ENCODE data around the gene IDH3A.

IDH3A gene

GRCh38 chr15:78154955-78155354 is 5.8 kb downstream of the IDH3A start:
- FAIRE-seq (no peak), DNase-seq (ENCODE audit: insufficient read length) (no peak)
- TF ChIP-seq POLR2A (IDR thresholded peaks at IDR 0.05; ENCODE audit: low read depth, low read length) (no peak), POLR2AphosphoS5 (IDR thresholded peaks at IDR 0.05; ENCODE audit: low read depth, low read length) (no peak), TAF1 (IDR thresholded peaks at IDR 0.05; ENCODE audit: borderline replicate concordance, low read depth, low read length) (no peak)

DNA sequence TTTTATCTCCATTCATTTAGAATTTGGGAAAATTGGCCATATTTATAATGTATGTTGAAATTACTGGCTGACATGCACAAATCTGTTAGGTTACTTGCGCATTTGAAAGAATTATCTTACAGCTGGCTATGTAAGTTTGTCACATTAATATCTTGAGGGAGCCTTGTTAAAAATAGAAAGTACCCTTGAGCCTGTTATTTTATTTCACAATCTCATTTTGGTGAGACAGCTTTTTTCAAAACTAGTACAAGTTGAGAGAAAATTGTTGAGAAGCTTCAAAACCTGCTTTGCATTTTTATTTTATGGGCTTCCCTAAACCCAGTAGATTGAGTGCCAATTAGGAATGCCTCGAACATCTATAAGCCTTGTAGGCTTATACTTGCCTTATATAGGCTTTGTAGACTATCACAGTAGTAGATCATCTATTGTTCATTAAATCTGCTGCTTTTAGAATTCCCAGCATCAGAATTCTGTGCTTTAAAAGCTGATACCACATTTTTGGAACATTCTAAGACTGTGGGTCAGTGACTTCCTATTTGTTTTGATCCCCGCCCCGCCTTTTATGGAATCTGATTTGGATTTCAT is 6.3 kb downstream of the IDH3A start:
- TF ChIP-seq POLR2A (IDR thresholded peaks at IDR 0.05; ENCODE audit: low read depth, low read length) = no peak
- no peak for TF ChIP-seq TAF1 (IDR thresholded peaks at IDR 0.05; ENCODE audit: borderline replicate concordance, low read depth, low read length)
- TF ChIP-seq POLR2AphosphoS5 (IDR thresholded peaks at IDR 0.05; ENCODE audit: low read depth, low read length) = no peak
- DNase-seq (ENCODE audit: insufficient read length) = no peak
- peak; percentile 5 for FAIRE-seq

DNA sequence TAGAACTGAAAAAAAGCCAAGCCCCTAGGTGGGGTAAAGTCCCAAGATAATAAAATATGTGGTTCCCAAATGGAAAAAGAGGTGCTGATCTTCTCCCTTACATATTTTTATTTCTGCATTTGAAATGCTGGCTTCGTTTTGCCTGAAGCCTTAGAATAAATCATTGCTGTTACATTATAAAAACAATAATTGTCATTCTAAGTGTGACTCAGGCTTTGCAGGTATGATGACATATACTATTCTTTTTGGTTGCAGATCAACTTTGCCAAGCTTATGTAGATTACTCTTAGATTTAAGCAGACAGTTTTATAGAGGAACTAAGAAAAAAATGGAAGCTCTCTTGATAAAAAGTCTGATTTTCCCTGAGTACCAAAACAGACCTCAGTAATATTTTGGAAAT is 7.5 kb downstream of the IDH3A start:
- TF ChIP-seq POLR2AphosphoS5 (IDR thresholded peaks at IDR 0.05; ENCODE audit: low read depth, low read length) (no peak), POLR2A (IDR thresholded peaks at IDR 0.05; ENCODE audit: low read depth, low read length) (no peak), TAF1 (IDR thresholded peaks at IDR 0.05; ENCODE audit: borderline replicate concordance, low read depth, low read length) (no peak)
- FAIRE-seq (no peak), DNase-seq (ENCODE audit: insufficient read length) (no peak)

DNA sequence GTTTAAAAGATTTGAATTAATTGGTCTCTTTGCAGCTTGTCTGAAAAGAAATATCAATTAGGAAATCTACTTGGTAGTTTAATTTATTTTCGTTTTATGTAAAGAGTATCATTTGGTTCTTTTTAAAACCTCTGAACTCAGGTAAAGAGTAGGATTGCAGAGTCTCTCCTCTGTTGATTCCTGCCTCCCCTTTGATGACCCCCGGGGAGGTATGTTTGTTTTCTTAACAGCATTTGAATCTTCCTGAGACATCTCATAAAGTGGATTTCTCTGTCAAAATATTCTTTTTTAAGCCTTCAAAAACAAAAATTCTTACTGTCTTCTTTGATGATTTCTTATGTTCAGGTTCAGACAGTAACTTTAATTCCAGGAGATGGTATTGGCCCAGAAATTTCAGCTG is 8.0 kb downstream of the IDH3A start:
- DNase-seq (ENCODE audit: insufficient read length) = no peak
- TF ChIP-seq POLR2AphosphoS5 (IDR thresholded peaks at IDR 0.05; ENCODE audit: low read depth, low read length) (no peak), POLR2A (IDR thresholded peaks at IDR 0.05; ENCODE audit: low read depth, low read length) (no peak), TAF1 (IDR thresholded peaks at IDR 0.05; ENCODE audit: borderline replicate concordance, low read depth, low read length) (no peak)
- FAIRE-seq = no peak

DNA sequence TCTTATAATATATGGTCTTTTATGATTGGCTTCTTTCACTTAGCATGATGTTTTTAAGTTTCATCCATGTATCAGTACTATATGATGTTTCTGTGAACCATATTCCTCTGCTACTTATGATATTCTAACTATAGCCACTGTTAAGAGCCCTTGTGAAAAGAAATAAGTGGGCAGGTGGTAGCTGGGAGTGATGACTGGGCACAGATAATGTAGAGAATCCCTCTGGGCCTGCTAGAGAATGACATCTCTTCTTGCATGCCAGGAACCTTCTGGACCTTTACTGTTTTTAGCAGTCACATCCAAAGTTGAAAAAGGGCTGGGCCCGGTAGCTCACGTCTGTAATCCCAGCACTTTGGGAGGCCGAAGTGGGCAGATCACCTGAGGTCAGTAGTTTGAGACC is 10.2 kb downstream of the IDH3A start:
- DNase-seq (ENCODE audit: insufficient read length) = no peak
- FAIRE-seq = no peak
- TF ChIP-seq POLR2AphosphoS5 (IDR thresholded peaks at IDR 0.05; ENCODE audit: low read depth, low read length) (no peak), TAF1 (IDR thresholded peaks at IDR 0.05; ENCODE audit: borderline replicate concordance, low read depth, low read length) (no peak), POLR2A (IDR thresholded peaks at IDR 0.05; ENCODE audit: low read depth, low read length) (no peak)

DNA sequence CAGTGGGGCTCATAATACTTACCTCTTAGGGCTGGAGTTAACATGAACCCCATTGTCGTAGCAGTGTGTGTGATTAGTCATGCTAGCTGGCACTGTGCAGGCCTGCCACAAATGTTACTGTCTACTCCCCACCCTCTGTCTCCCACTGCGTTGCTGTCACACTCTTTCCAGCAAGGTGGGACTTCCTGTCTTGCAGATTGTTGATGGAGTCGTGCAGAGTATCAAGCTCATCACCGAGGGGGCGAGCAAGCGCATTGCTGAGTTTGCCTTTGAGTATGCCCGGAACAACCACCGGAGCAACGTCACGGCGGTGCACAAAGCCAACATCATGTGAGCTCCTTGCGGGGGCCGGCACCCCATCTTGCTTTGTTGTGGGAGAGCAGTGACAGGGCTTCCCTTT is 12.9 kb downstream of the IDH3A start:
- FAIRE-seq (no peak), DNase-seq (ENCODE audit: insufficient read length) (no peak)
- TF ChIP-seq POLR2AphosphoS5 (IDR thresholded peaks at IDR 0.05; ENCODE audit: low read depth, low read length) (no peak), POLR2A (IDR thresholded peaks at IDR 0.05; ENCODE audit: low read depth, low read length) (no peak), TAF1 (IDR thresholded peaks at IDR 0.05; ENCODE audit: borderline replicate concordance, low read depth, low read length) (no peak)

GRCh38 chr15:78164010-78164409 is 14.8 kb downstream of the IDH3A start:
- no peak for FAIRE-seq
- DNase-seq (ENCODE audit: insufficient read length) = no peak
- no peak for TF ChIP-seq POLR2AphosphoS5 (IDR thresholded peaks at IDR 0.05; ENCODE audit: low read depth, low read length)

- FAIRE-seq = peak; percentile 91
These were observed 18.2 kb downstream of the IDH3A start for GRCh38 chr15:78167227-78167888.

GRCh38 chr15:78168608-78169007 is 19.4 kb downstream of the IDH3A start:
- DNase-seq (ENCODE audit: insufficient read length) (no peak), FAIRE-seq (no peak)
- TF ChIP-seq POLR2A (IDR thresholded peaks at IDR 0.05; ENCODE audit: low read depth, low read length) (no peak), POLR2AphosphoS5 (IDR thresholded peaks at IDR 0.05; ENCODE audit: low read depth, low read length) (no peak), TAF1 (IDR thresholded peaks at IDR 0.05; ENCODE audit: borderline replicate concordance, low read depth, low read length) (no peak)

More at GRCh38 chr15:78167227-78167888, 18.2 kb downstream of the IDH3A start:
- DNase-seq (ENCODE audit: insufficient read length) = no peak
- TF ChIP-seq TAF1 (IDR thresholded peaks at IDR 0.05; ENCODE audit: borderline replicate concordance, low read depth, low read length) = no peak
- TF ChIP-seq POLR2AphosphoS5 (IDR thresholded peaks at IDR 0.05; ENCODE audit: low read depth, low read length) = no peak
- TF ChIP-seq POLR2A (IDR thresholded peaks at IDR 0.05; ENCODE audit: low read depth, low read length) = no peak

DNA sequence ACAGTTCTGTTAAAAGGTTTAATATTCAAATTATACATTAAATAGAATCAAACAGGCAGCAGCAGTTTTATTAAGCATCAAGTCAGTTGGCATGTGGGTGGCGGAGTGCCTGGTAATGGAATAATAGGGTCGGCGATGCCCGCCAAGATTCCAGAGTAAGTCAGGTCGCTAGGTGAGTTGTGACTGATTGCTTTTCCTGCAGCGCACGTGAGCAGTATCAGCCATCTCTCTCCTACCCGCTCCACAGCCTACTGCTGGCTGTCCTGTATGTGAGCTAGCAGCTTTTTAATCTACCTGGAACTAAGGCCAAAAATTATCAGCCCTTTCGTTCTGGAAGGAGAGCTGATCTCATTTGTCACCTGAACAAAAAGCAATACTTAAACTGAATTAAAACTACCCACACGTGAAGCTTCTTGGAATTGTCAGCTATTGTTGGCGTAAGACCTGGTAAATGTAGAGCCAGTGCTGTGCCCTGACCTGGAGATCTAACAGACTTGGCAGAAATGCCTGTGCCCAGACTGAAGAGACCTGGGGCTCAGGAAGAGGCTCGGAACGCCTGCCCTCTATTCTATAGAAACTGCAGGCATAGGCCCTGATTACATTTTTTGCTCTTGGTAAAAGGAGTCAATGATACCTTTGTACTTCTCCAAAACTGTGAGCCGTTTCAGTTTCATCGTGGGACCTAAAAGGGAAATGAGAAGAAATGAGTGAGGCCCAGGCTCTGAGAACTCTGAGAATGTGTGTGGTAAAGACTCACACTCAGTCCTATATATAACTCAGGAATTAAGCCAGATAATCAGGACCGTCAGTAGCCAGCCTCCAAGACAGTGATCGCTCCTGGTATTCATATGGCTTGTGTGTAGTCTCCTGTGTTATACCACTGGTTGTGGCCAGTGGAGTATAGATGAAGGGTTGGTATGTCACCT is 21.9 kb downstream of the IDH3A start:
- FAIRE-seq (peak; percentile 75), DNase-seq (ENCODE audit: insufficient read length) (no peak)
- TF ChIP-seq POLR2AphosphoS5 (IDR thresholded peaks at IDR 0.05; ENCODE audit: low read depth, low read length) (no peak), POLR2A (IDR thresholded peaks at IDR 0.05; ENCODE audit: low read depth, low read length) (0 out of 2 replicates have a peak, but pooled peaks have one; percentile 8), TAF1 (IDR thresholded peaks at IDR 0.05; ENCODE audit: borderline replicate concordance, low read depth, low read length) (no peak)

DNA sequence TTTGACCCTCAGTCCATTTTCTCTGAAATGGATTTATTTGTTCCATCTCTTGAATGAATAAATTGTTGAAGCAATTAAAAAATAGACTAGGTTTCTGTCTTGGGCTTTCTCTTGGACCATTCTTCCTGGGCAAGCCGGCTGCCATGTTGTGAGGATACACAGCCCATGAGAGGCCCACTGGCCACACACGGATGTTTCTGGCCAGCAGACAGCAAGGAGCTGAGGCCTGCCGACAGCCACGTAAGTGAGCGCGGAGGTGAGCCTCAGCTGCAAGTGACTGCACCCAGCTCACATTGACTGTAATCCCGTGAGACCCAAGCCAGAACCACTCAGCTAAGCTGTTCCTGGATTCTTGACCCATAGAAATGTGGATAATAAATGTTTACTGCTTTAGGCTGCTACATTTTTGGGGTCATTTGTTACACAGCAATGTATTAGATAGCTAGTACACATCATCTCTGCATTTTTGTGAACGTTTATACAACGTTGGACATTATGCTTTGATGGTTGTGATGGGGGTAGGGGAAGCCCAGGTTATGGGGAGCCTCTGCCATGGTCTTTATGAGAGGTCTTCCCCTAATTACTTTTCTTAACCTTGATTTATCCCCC is 22.8 kb downstream of the IDH3A start:
- FAIRE-seq = peak; percentile 46
- no peak for TF ChIP-seq TAF1 (IDR thresholded peaks at IDR 0.05; ENCODE audit: borderline replicate concordance, low read depth, low read length)
- no peak for TF ChIP-seq POLR2A (IDR thresholded peaks at IDR 0.05; ENCODE audit: low read depth, low read length)
- no peak for TF ChIP-seq POLR2AphosphoS5 (IDR thresholded peaks at IDR 0.05; ENCODE audit: low read depth, low read length)
- DNase-seq (ENCODE audit: insufficient read length) = no peak

All from GM12892 (cell line).